ENCODE results near the gene CUL9.

Gene CUL9

GRCh38 chr6:43229803-43230620 is 48.0 kb downstream of the CUL9 start:
- no peak for DNase-seq (ENCODE audit: low read depth)

- DNase-seq (ENCODE audit: low read depth) = no peak
Observed at GRCh38 chr6:43231053-43231452, 49.1 kb downstream of the CUL9 start.

- no peak for DNase-seq (ENCODE audit: low read depth)
Observed at GRCh38 chr6:43231735-43232450, 49.9 kb downstream of the CUL9 start.

GRCh38 chr6:43235841-43236240 is 53.8 kb downstream of the CUL9 start:
- DNase-seq (ENCODE audit: low read depth) = no peak

GRCh38 chr6:43239054-43239453 is 57.1 kb downstream of the CUL9 start:
- no peak for DNase-seq (ENCODE audit: low read depth)

- DNase-seq (ENCODE audit: low read depth) = no peak
Observed at GRCh38 chr6:43240950-43241349, 59.0 kb downstream of the CUL9 start.

GRCh38 chr6:43241446-43241845 is 59.5 kb downstream of the CUL9 start:
- DNase-seq (ENCODE audit: low read depth) = no peak

GRCh38 chr6:43242908-43243663 is 61.1 kb downstream of the CUL9 start, which contains the start of gene TTBK1:
Gene TTBK1, plus strand, starts transcription at chr6:43243481. Its CDS starts 3,180 bp downstream, at chr6:43246661.
- DNase-seq (ENCODE audit: low read depth) = no peak

- DNase-seq (ENCODE audit: low read depth) = no peak
Observed at GRCh38 chr6:43243664-43244321, 61.8 kb downstream of the CUL9 start.

- no peak for DNase-seq (ENCODE audit: low read depth)
Observed at GRCh38 chr6:43246301-43247113, 64.5 kb downstream of the CUL9 start.

GRCh38 chr6:43247114-43247999 is 65.4 kb downstream of the CUL9 start:
- peak; percentile 58 for DNase-seq (ENCODE audit: low read depth)

GRCh38 chr6:43248101-43248500 is 66.1 kb downstream of the CUL9 start:
- DNase-seq (ENCODE audit: low read depth) = no peak

GRCh38 chr6:43248791-43249190 is 66.8 kb downstream of the CUL9 start:
- DNase-seq (ENCODE audit: low read depth) = no peak

GRCh38 chr6:43250992-43251373 is 69.0 kb downstream of the CUL9 start:
- no peak for DNase-seq (ENCODE audit: low read depth)

- DNase-seq (ENCODE audit: low read depth) = no peak
Observed at GRCh38 chr6:43253401-43253800, 71.4 kb downstream of the CUL9 start.

GRCh38 chr6:43254138-43254817 is 72.3 kb downstream of the CUL9 start:
- no peak for DNase-seq (ENCODE audit: low read depth)

GRCh38 chr6:43254846-43255245 is 72.8 kb downstream of the CUL9 start:
- DNase-seq (ENCODE audit: low read depth) = no peak

GRCh38 chr6:43255408-43256054 is 73.5 kb downstream of the CUL9 start:
- DNase-seq (ENCODE audit: low read depth) = no peak
